ENCODE results near the gene TMEM116. TPM values are rescaled to one million over a fixed set of nuclear protein-coding genes. Genes with fewer than 3 reads are reported as not detected.

TMEM116 gene
- total RNA-seq, 2 donors from 2014 or later, result 4.6 to 8.0 TPM

DNA sequence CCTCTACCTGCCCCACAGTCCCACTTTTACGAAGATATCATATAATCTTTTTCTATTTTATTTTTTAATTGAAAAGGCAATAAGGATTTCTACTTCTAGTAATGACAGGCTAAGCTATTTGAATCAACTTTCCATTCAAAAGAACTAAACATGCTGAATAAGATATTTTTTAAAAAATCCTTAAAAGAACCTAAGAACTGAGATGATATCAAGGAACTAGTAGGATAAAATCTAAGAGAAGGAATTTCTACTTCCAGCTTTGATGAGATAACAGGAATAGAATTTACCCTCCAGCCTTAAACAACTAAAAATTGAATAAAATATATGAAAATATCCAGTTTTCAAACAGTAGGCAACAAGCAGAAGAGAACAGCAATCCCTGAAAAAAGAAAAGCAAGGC is 69.0 kb downstream of the TMEM116 start:
- no peaks in the 10 kb centered on the region for H3K27me3 ChIP-seq
- H3K9me3 ChIP-seq, result no peaks in the 10 kb centered on the region
- ATAC-seq (no peak), DNase-seq (no peak)
- no peak for TF ChIP-seq POLR2A (IDR thresholded peaks at IDR 0.05)
- TF ChIP-seq, protein P1, sequence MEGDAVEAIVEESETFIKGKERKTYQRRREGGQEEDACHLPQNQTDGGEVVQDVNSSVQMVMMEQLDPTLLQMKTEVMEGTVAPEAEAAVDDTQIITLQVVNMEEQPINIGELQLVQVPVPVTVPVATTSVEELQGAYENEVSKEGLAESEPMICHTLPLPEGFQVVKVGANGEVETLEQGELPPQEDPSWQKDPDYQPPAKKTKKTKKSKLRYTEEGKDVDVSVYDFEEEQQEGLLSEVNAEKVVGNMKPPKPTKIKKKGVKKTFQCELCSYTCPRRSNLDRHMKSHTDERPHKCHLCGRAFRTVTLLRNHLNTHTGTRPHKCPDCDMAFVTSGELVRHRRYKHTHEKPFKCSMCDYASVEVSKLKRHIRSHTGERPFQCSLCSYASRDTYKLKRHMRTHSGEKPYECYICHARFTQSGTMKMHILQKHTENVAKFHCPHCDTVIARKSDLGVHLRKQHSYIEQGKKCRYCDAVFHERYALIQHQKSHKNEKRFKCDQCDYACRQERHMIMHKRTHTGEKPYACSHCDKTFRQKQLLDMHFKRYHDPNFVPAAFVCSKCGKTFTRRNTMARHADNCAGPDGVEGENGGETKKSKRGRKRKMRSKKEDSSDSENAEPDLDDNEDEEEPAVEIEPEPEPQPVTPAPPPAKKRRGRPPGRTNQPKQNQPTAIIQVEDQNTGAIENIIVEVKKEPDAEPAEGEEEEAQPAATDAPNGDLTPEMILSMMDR (IDR thresholded peaks at IDR 0.05), result no peak
- H3K27ac ChIP-seq, result no peak overlapping the region
- 88 to 97% methylated on average over 1 of the region's 1 CpG for WGBS, 2 donors
- no peak overlapping the region for H3K4me3 ChIP-seq
- no peaks in the 10 kb centered on the region for H3K4me1 ChIP-seq
- H3K36me3 ChIP-seq (replicated peaks in 1 of 2; ENCODE audit: insufficient read depth in 1 of 2, low read depth in 2 of 2), result no peaks in the 10 kb centered on the region
- intact Hi-C loops (cut with DNase I), result no loop called here

DNA sequence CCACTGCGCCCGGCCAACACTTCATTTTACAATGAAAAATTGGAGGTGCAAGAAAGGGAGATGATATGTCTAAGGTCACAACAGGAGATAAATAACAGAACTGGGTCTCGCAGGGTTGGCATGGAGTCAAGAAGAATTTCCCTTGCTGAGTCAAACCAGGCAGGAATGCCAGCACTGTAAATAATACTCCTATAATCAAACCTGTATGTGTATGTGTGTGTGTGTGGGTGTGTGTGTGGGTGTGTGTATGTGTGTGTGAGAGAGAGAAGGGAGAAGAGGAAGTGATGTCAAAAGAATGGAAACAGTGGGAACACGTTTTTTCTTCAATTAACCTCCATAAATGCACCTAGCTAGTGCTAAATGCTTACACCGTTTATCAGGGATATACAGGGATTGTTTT is 70.4 kb downstream of the TMEM116 start:
- Histone ChIP-seq H3K4me1 (no peaks in the 10 kb centered on the region), H3K4me3 (no peak overlapping the region), H3K36me3 (replicated peaks in 1 of 2; ENCODE audit: insufficient read depth in 1 of 2, low read depth in 2 of 2) (no peaks in the 10 kb centered on the region), H3K27ac (no peak overlapping the region), H3K9me3 (no peaks in the 10 kb centered on the region), H3K27me3 (no peaks in the 10 kb centered on the region)
- 61 to 78% methylated on average over 5 of the region's 5 CpGs for WGBS, 2 donors
- intact Hi-C loops (cut with DNase I), result no loop called here
- TF ChIP-seq, protein P1 (IDR thresholded peaks at IDR 0.05), result no peak
- no peak for TF ChIP-seq POLR2A (IDR thresholded peaks at IDR 0.05)
- peak in 2 of 4 donors; percentile 3 to 11 for DNase-seq
- ATAC-seq, result no peak

DNA sequence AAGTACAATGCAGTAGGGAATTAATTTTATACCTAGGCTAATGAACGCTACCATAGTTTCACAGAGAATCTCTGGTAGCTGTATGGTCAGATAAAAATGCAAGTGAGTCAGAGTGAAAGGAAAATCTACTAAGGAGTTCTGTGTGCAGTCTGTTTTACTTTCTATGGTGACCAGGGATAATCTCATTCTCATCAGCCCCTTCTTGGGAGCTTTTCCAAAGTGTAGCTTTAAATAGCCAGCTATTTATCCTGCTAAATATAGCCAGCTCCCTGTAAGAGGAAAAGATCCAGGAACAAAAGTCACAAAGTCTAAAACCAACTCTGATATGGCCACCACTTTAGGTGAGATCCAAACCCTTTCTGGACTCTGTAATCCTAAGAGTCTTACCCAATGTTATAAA is 75.5 kb downstream of the TMEM116 start:
- DNase-seq (no peak), ATAC-seq (no peak)
- no peak for TF ChIP-seq POLR2A (IDR thresholded peaks at IDR 0.05)
- TF ChIP-seq, protein P1 (IDR thresholded peaks at IDR 0.05), result no peak
- intact Hi-C loops (cut with DNase I), result no loop called here
- Histone ChIP-seq H3K9me3 (no peaks in the 10 kb centered on the region), H3K36me3 (replicated peaks in 1 of 2; ENCODE audit: insufficient read depth in 1 of 2, low read depth in 2 of 2) (no peaks in the 10 kb centered on the region), H3K4me3 (no peak overlapping the region), H3K4me1 (no peaks in the 10 kb centered on the region), H3K27me3 (no peaks in the 10 kb centered on the region), H3K27ac (no peak overlapping the region)
- WGBS, 2 donors, result 82 to 93% methylated on average over 1 of the region's 1 CpG

DNA sequence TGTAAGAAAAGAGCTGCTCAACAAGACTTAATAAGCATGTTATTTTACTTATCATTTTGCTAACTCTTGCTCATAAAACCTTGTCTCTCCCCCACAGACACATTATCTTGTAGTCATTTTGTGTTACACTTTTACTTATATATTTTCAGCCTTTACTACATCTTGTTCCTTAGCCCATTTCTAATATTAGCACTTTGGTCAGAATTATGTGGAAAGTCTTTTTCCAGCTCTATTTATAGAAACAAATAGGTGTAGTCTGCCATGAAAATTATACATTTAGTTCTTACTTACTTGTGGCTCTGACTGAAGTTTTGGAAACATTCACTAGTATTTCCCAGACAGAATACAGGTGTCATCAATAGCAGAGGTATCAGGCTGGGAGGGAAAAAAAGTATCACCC is 76.1 kb downstream of the TMEM116 start:
- Histone ChIP-seq H3K9me3 (no peaks in the 10 kb centered on the region), H3K4me3 (no peak overlapping the region), H3K36me3 (replicated peaks in 1 of 2; ENCODE audit: insufficient read depth in 1 of 2, low read depth in 2 of 2) (no peaks in the 10 kb centered on the region), H3K27me3 (no peaks in the 10 kb centered on the region), H3K27ac (no peak overlapping the region), H3K4me1 (no peaks in the 10 kb centered on the region)
- intact Hi-C loops (cut with DNase I), result no loop called here
- ATAC-seq (no peak), DNase-seq (no peak)
- TF ChIP-seq, protein P1 (IDR thresholded peaks at IDR 0.05), result no peak
- TF ChIP-seq POLR2A (IDR thresholded peaks at IDR 0.05), result no peak

DNA sequence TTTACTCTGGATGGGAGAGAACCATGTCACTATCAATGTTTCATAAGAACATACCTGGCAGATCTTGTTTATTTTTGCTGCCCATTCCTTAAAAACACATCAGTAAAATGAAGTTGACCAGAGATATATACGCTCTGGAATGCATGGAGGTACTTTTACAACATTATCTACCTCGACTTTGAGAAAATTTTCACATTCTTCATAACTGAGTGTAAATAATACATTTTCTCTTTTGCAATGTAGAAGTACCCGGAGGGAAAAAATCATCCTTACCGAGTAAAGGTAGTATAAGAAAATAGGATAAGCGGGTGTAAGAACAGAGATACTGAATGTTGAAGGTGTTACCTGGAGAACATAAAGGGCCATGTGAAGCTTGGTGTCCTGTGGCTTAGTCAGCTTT is 80.7 kb downstream of the TMEM116 start:
- Histone ChIP-seq H3K36me3 (replicated peaks in 1 of 2; ENCODE audit: insufficient read depth in 1 of 2, low read depth in 2 of 2) (no peaks in the 10 kb centered on the region), H3K27ac (no peak overlapping the region), H3K27me3 (no peaks in the 10 kb centered on the region), H3K4me3 (no peak overlapping the region), H3K4me1 (no peaks in the 10 kb centered on the region), H3K9me3 (no peaks in the 10 kb centered on the region)
- TF ChIP-seq, protein P1 (IDR thresholded peaks at IDR 0.05), result no peak
- TF ChIP-seq POLR2A (IDR thresholded peaks at IDR 0.05), result no peak
- ATAC-seq, result no peak
- no peak for DNase-seq
- intact Hi-C loops (cut with DNase I), result no loop called here
- 81 to 83% methylated on average over 5 of the region's 5 CpGs for WGBS, 2 donors
